GM21786 (cell line): ENCODE measurements around the gene OSGIN1.

Experiments
- ATAC-seq: cut with Tn5 transposase; IDR thresholded peaks from one replicate; pipeline ENCODE4 v1.9.1; 2021; ENCODE audit not compliant: unreplicated experiment

OSGIN1 gene

GRCh38 chr16:83925957-83926725, 26.9 kb upstream of the OSGIN1 start:
- ATAC-seq, result no peak

- no peak for ATAC-seq
Observed at GRCh38 chr16:83926726-83927397, 26.2 kb upstream of the OSGIN1 start.

- ATAC-seq, result no peak
Observed at GRCh38 chr16:83928341-83929055, 24.5 kb upstream of the OSGIN1 start.

- no peak for ATAC-seq
Observed at GRCh38 chr16:83929811-83930555, 23.1 kb upstream of the OSGIN1 start.

GRCh38 chr16:83930730-83931500, 22.1 kb upstream of the OSGIN1 start:
- ATAC-seq, result no peak

GRCh38 chr16:83931556-83931955, 21.5 kb upstream of the OSGIN1 start:
- ATAC-seq, result no peak

- ATAC-seq, result no peak
Observed at GRCh38 chr16:83932304-83932703, 20.7 kb upstream of the OSGIN1 start.

GRCh38 chr16:83932955-83933673, 19.9 kb upstream of the OSGIN1 start:
- no peak for ATAC-seq

GRCh38 chr16:83933885-83934683, 19.0 kb upstream of the OSGIN1 start:
- no peak for ATAC-seq

- ATAC-seq, result no peak
Observed at GRCh38 chr16:83934684-83934977, 18.4 kb upstream of the OSGIN1 start.

- no peak for ATAC-seq
Observed at GRCh38 chr16:83935005-83935857, 17.8 kb upstream of the OSGIN1 start.

- ATAC-seq, result no peak
Observed at GRCh38 chr16:83935858-83936255, 17.2 kb upstream of the OSGIN1 start.

GRCh38 chr16:83936581-83937165, 16.4 kb upstream of the OSGIN1 start:
- no peak for ATAC-seq

GRCh38 chr16:83937267-83937666, 15.8 kb upstream of the OSGIN1 start:
- no peak for ATAC-seq

- no peak for ATAC-seq
Observed at GRCh38 chr16:83937922-83938885, 14.8 kb upstream of the OSGIN1 start.

GRCh38 chr16:83939266-83939855, 13.7 kb upstream of the OSGIN1 start:
- ATAC-seq, result no peak
